Measurements from ENCODE around the gene ZNF598.

DNA sequence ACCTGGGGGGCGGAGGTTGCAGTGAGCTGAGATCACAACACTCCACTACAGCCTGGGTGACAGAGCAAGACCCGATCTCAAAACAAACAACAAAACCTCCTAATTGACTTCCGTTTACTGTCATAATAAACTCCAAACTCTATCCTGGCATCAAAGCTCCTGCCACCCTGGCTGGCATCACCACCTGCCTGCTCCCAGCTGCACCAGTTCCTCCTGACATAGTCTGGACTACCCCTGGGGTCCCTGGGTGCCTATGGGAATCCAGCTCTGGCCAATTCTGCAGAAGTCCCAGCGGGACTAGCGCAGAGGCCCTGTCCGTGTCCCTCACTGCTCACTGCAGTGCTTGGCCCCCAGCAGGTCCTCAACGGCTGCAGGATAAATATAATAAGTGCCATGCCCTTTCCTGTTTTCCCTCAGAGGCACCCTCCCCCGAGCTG, 37.3 kb upstream of the ZNF598 start:
- no peak for TF ChIP-seq YY1 (IDR thresholded peaks at IDR 0.05; ENCODE audit: insufficient read depth, insufficient read length)
- TF ChIP-seq SUZ12 (IDR thresholded peaks at IDR 0.05; ENCODE audit: extremely low read depth, insufficient read depth, insufficient read length): no peak
- no peak for TF ChIP-seq ZNF274 (IDR thresholded peaks at IDR 0.05; ENCODE audit: low read depth, low read length)
